WTC11 (cell line): ENCODE measurements around the gene KCNIP3. TPM values are rescaled to one million over a fixed set of nuclear protein-coding genes. Genes with fewer than 3 reads are reported as not detected.

Source experiments
- ATAC-seq: fragments of 200-7000 bp; cut with Tn5 transposase; 2 replicates; pipeline ENCODE4 v1.10.0; 2021; ENCODE audit warnings: mild to moderate bottlenecking, moderate library complexity
- CTCF ChIA-PET: fragments of 300-600 bp; sonication (Branson Sonifier 250); formaldehyde crosslinking; loops from one replicate; lab custom pipeline; 2021; ENCODE audit warnings: antibody characterized with exemption; lab: Charles Lee
- POLR2A ChIA-PET: fragments of 350-600 bp; sonication (Branson Sonifier 250); formaldehyde crosslinking; loops from one replicate; lab custom pipeline; 2021; ENCODE audit warnings: antibody characterized with exemption; lab: Charles Lee
- DNase-seq: peaks from one replicate; pipeline ENCODE4 v3.0.0; 2021; ENCODE audit warnings: low spot score
- H3K27ac Mint-ChIP-seq: 2 replicates; pipeline ENCODE4 v1.8.0; 2021; ENCODE audit warnings: mixed read lengths
- H3K27me3 Mint-ChIP-seq: 2 replicates; pipeline ENCODE4 v1.8.0; 2021; ENCODE audit warnings: low read depth, mild to moderate bottlenecking, moderate library complexity, mixed read lengths
- H3K36me3 Mint-ChIP-seq: 2 replicates; pipeline ENCODE4 v1.8.0; 2021; ENCODE audit warnings: mixed read lengths
- H3K4me1 Mint-ChIP-seq: 2 replicates; pipeline ENCODE4 v1.8.0; 2022; ENCODE audit warnings: mixed read lengths
- H3K4me3 Mint-ChIP-seq: 2 replicates; pipeline ENCODE4 v1.8.0; 2021; ENCODE audit warnings: mild to moderate bottlenecking, moderate library complexity, mixed read lengths
- H3K9me3 Mint-ChIP-seq: 2 replicates; pipeline ENCODE4 v1.8.0; 2021; ENCODE audit warnings: mixed read lengths
- AFF4 ChIP-seq: sonication (generic); formaldehyde crosslinking; IDR thresholded peaks from 2 replicates; pipeline ENCODE4 v1.8.1; 2023; ENCODE audit warnings: mild to moderate bottlenecking, missing genetic modification reagents, borderline replicate concordance
- ATF2 ChIP-seq: sonication (generic); formaldehyde crosslinking; IDR thresholded peaks from 2 replicates; pipeline ENCODE4 v1.8.1; 2022; ENCODE audit warnings: low read depth, missing genetic modification reagents, borderline replicate concordance
- ELF4 ChIP-seq: sonication (generic); formaldehyde crosslinking; IDR thresholded peaks from 2 replicates; pipeline ENCODE4 v1.8.1; 2022; ENCODE audit warnings: low read depth, mild to moderate bottlenecking, moderate library complexity, missing genetic modification reagents
- FOXP1 ChIP-seq: sonication (generic); formaldehyde crosslinking; IDR thresholded peaks from 2 replicates; pipeline ENCODE4 v1.8.0; 2022; ENCODE audit warnings: missing genetic modification reagents, mild to moderate bottlenecking, moderate library complexity, borderline replicate concordance
- NFATC4 ChIP-seq: fragments of 250-450 bp; sonication (Bioruptor Pico); IDR thresholded peaks from 2 replicates; pipeline ENCODE4 v1.9.0; 2021; ENCODE audit warnings: mild to moderate bottlenecking
- NR1H2 ChIP-seq: sonication (generic); formaldehyde crosslinking; IDR thresholded peaks from 2 replicates; pipeline ENCODE4 v1.9.0; 2021; ENCODE audit warnings: mild to moderate bottlenecking, moderate library complexity, missing genetic modification reagents
- RELA ChIP-seq: sonication (generic); formaldehyde crosslinking; IDR thresholded peaks from 2 replicates; pipeline ENCODE4 v1.8.1; 2022; ENCODE audit warnings: missing genetic modification reagents, mild to moderate bottlenecking, borderline replicate concordance
- RORB ChIP-seq: fragments of 250-450 bp; sonication (Bioruptor Pico); IDR thresholded peaks from 2 replicates; pipeline ENCODE4 v1.9.0; 2021; ENCODE audit warnings: mild to moderate bottlenecking
- SMAD4 ChIP-seq: sonication (generic); formaldehyde crosslinking; IDR thresholded peaks from 2 replicates; pipeline ENCODE4 v1.8.0; 2022; ENCODE audit warnings: mild to moderate bottlenecking, missing genetic modification reagents
- TCF7 ChIP-seq: sonication (generic); formaldehyde crosslinking; IDR thresholded peaks from 2 replicates; pipeline ENCODE4 v1.8.0; 2022; ENCODE audit warnings: mild to moderate bottlenecking, low read depth, missing genetic modification reagents, moderate library complexity
- TP53 ChIP-seq: sonication (generic); formaldehyde crosslinking; IDR thresholded peaks from 2 replicates; pipeline ENCODE4 v1.8.1; 2023; ENCODE audit warnings: mild to moderate bottlenecking, missing genetic modification reagents
- ZMAT4 ChIP-seq: fragments of 250-450 bp; sonication (Bioruptor Pico); IDR thresholded peaks from 2 replicates; pipeline ENCODE4 v1.9.0; 2021; ENCODE audit warnings: mild to moderate bottlenecking
- ZNF138 ChIP-seq: sonication (generic); formaldehyde crosslinking; conservative IDR thresholded peaks from 2 replicates; pipeline ENCODE4 v1.8.1; 2022; ENCODE audit warnings: mild to moderate bottlenecking, moderate library complexity, missing genetic modification reagents
- ZNF396 ChIP-seq: fragments of 250-450 bp; sonication (Bioruptor Pico); IDR thresholded peaks from 2 replicates; pipeline ENCODE4 v1.8.0; 2021; ENCODE audit warnings: mild to moderate bottlenecking, moderate library complexity, borderline replicate concordance
- ZNF416 ChIP-seq: fragments of 250-450 bp; sonication (Bioruptor Pico); IDR thresholded peaks from 2 replicates; pipeline ENCODE4 v1.9.0; 2021; ENCODE audit warnings: mild to moderate bottlenecking, inconsistent platforms
- ZNF532 ChIP-seq: fragments of 250-450 bp; sonication (Bioruptor Pico); IDR thresholded peaks from 2 replicates; pipeline ENCODE4 v1.9.0; 2021; ENCODE audit warnings: mild to moderate bottlenecking, borderline replicate concordance
- ZSCAN18 ChIP-seq: fragments of 250-450 bp; sonication (Bioruptor Pico); IDR thresholded peaks from 2 replicates; pipeline ENCODE4 v2.1.2; 2022; ENCODE audit warnings: mild to moderate bottlenecking, moderate library complexity
- total RNA-seq: library from RNA; stranded (reverse); gene quantifications from 3 replicates; pipeline ENCODE4 v1.2.3, GENCODE V29; 2021

The KCNIP3 gene
- total RNA-seq, 1 experiment from 2014 or later: 2.1 TPM

GRCh38 chr2:95328358-95329125, 31.4 kb downstream of the KCNIP3 start:
- peaks cover 9% of the 10 kb centered on the region for H3K9me3 Mint-ChIP-seq
- ATAC-seq: peak; percentile 20; the same call in 1 of the 2 replicates
- no peak overlapping the region for H3K27ac Mint-ChIP-seq
- TF ChIP-seq RORB (CRISPR knock-in tag) (no peak), ZMAT4 (CRISPR knock-in tag) (no peak), AFF4 (CRISPR knock-in tag) (no peak), FOXP1 (CRISPR knock-in tag) (no peak)
- no peak overlapping the region for H3K4me3 Mint-ChIP-seq
- no peak for DNase-seq
- H3K36me3 Mint-ChIP-seq: no peaks in the 10 kb centered on the region
- H3K27me3 Mint-ChIP-seq: no peaks in the 10 kb centered on the region; the same call in 1 of the 2 replicates
- ChIA-PET CTCF (interaction anchor here (0.6 to 5.2 kb wide), 9 partner anchors 9 to 305 kb away, joined by 3 to 28 read pairs (median 6); no protein-coding TSS in a partner anchor), POLR2A (no interaction called here)
- 0 out of 2 replicates have a peak, but pooled peaks cover 2% of the 10 kb centered on the region for H3K4me1 Mint-ChIP-seq

- H3K4me1 Mint-ChIP-seq: 0 out of 2 replicates have a peak, but pooled peaks cover 2% of the 10 kb centered on the region
- H3K4me3 Mint-ChIP-seq: no peak overlapping the region
- no peak for TF ChIP-seq TP53 (CRISPR knock-in tag)
- H3K27ac Mint-ChIP-seq: no peak overlapping the region
- POLR2A ChIA-PET: no interaction called here
- CTCF ChIA-PET: interaction anchor here (1.0 to 5.2 kb wide), 3 partner anchors 13 to 98 kb away, joined by 5 to 28 read pairs (median 11); no protein-coding TSS in a partner anchor
- H3K27me3 Mint-ChIP-seq: no peaks in the 10 kb centered on the region; the same call in 1 of the 2 replicates
- no peaks in the 10 kb centered on the region for H3K36me3 Mint-ChIP-seq
- no peak for ATAC-seq
- H3K9me3 Mint-ChIP-seq: peaks cover 9% of the 10 kb centered on the region
- DNase-seq: no peak
Observed at GRCh38 chr2:95329401-95329800, 32.3 kb downstream of the KCNIP3 start.

- DNase-seq (no peak), ATAC-seq (peak; percentile 23; the same call in 1 of the 2 replicates)
- Mint-ChIP-seq H3K27me3 (no peaks in the 10 kb centered on the region; the same call in 1 of the 2 replicates), H3K4me1 (0 out of 2 replicates have a peak, but pooled peaks cover 2% of the 10 kb centered on the region), H3K4me3 (no peak overlapping the region), H3K9me3 (peaks cover 9% of the 10 kb centered on the region), H3K27ac (peak overlapping the region; percentile 10; the same call in 1 of the 2 replicates), H3K36me3 (no peaks in the 10 kb centered on the region)
- CTCF ChIA-PET: interaction anchor here (0.7 to 5.2 kb wide), 5 partner anchors 10 to 99 kb away, joined by 3 to 28 read pairs (median 5); no protein-coding TSS in a partner anchor
- POLR2A ChIA-PET: no interaction called here
- TF ChIP-seq ATF2 (CRISPR knock-in tag) (no peak), TCF7 (CRISPR knock-in tag) (no peak), SMAD4 (CRISPR knock-in tag) (no peak), NR1H2 (CRISPR knock-in tag) (no peak), ELF4 (CRISPR knock-in tag) (no peak), ZSCAN18 (CRISPR knock-in tag) (no peak), NFATC4 (CRISPR knock-in tag) (no peak), ZNF416 (CRISPR knock-in tag) (no peak), RELA (CRISPR knock-in tag) (no peak), ZNF532 (CRISPR knock-in tag) (no peak), ZNF396 (CRISPR knock-in tag) (no peak), ZNF138 (CRISPR knock-in tag) (no peak)
Observed at GRCh38 chr2:95329891-95330793, 33.0 kb downstream of the KCNIP3 start.
